Measurements from ENCODE around the gene BICDL2. TPM values are rescaled to one million over a fixed set of nuclear protein-coding genes. Genes with fewer than 3 reads are reported as not detected.

The BICDL2 gene
- polyA plus RNA-seq, 4 donors = 19.1 to 47.8 (median 33.5) TPM

DNA sequence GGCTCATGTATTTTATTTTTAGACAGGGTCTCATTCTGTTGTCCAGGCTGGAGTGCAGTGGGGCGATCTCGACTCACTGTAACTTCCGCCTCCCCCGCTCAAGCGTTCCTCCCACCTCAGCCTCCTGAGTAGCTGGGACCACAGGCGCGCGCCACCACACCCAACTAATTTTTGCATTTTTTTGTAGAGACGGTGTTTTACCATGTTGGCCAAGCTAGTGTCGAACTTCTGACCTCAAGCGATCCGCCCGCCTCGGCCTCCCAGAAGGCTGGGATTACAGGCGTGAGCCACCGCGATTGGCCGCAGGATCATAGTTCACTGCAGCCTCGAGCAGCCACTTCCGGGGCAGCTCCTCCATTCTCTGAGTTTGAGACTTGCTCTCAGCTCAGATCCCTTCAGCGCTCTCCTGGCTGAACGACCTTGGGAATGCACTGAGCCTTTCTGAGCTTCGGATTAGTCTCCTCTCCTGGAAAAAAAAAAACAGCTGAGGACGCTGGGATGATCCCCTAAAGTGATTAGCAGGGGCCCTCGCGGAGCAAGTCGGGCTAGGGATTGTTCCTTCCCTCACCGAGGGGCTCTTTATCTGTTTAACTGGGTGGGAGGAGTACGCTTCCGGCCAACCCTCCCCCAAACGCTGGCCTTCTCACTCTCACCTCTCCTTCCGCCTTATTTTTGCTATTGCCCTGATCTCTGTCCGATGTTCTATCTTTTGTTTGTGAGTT is 55.4 kb downstream of the BICDL2 start:
- DNase-seq (peak; percentile 45 to 48), FAIRE-seq (no peak)
- Histone ChIP-seq H3K36me3 (ENCODE audit: control insufficient read depth in 3 of 3, insufficient read depth in 2 of 3, low read depth in 1 of 3, low read length in 3 of 3) (peaks cover 0 to 15% (median 0%) of the 10 kb centered on the region in 3 donors), H3K4me1 (ENCODE audit: control insufficient read depth in 3 of 3, insufficient read depth in 2 of 3, low read depth in 1 of 3, low read length in 2 of 3) (peaks cover 0 to 17% (median 0%) of the 10 kb centered on the region in 3 donors), H3K27me3 (ENCODE audit: control insufficient read depth in 3 of 3, insufficient read depth in 3 of 3, low read length in 3 of 3) (peaks cover 0 to 2% (median 0%) of the 10 kb centered on the region in 3 donors), H3K9me3 (ENCODE audit: control insufficient read depth in 2 of 2, insufficient read depth in 1 of 2, low read depth in 1 of 2, low read length in 1 of 2) (no peaks in the 10 kb centered on the region), H3K4me3 (ENCODE audit: low read depth in 1 of 3, low read length in 3 of 3) (peak overlapping the region in 1 of 3 donors; percentile 90), H3K27ac (ENCODE audit: low read depth in 1 of 3, low read length in 2 of 3) (peak overlapping the region; percentile 46 to 91 (median 85))
- 49 to 61% (median 50%) methylated on average over 33 of the region's 33 CpGs for WGBS, 3 donors

DNA sequence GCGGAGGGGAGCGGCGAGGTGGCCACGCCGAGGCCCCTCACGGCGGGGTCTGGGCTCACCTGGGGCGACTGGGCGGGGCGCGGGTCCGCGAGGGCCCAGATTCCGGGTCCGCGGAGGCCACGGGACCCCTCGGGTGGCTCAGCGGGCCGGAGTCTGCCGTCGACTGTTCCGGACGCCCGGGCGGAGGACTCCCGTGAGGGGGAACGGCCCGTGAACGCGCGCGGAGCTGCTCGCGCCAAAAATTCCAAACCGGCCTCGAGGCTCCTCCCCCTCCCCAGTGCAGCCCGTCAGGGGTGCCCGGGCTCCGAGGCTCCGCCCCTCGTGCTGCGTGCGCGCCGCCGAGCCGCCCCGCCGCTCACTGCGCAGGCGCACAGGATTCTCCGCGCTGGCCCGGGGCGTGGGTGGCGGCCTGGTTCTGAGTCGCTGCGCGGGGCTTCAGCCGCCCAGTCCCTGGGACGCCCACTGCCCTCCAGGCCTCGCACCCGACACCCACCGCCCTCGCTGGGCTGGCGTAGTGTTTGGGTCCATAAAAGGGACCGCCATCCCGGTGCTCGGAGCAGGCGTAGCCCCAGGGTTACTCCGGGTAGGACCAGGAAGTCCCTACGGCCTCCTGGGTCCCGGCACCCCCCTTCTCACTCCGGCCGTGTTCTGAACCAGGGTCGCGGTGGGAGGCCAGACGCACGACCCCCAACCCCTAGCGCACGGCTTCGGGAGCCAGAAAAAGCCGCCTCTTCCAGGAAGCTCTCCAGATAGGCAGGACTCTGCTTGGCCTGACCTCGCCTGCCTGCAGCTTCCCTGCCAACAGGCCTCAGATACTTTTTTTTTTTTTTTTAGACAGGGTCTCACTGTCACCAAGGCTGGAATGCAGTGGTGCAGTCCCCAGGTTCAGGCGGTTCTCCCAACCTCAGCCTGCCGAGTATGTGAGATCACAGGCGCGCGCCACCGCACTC is 56.2 kb downstream of the BICDL2 start, which contains the start of gene PKMYT1:
Gene PKMYT1, minus strand, starts transcription at position 220 of the 950 bp plus-strand sequence. CDS start 789 bp downstream, outside the sequence.
- Histone ChIP-seq H3K36me3 (ENCODE audit: control insufficient read depth in 3 of 3, insufficient read depth in 2 of 3, low read depth in 1 of 3, low read length in 3 of 3) (peaks cover 0 to 22% (median 0%) of the 10 kb centered on the region in 3 donors), H3K4me1 (ENCODE audit: control insufficient read depth in 3 of 3, insufficient read depth in 2 of 3, low read depth in 1 of 3, low read length in 2 of 3) (peaks cover 0 to 17% (median 0%) of the 10 kb centered on the region in 3 donors), H3K27ac (ENCODE audit: low read depth in 1 of 3, low read length in 2 of 3) (peak within 1 kb of the TSS; percentile 81 to 91 (median 85)), H3K9me3 (ENCODE audit: control insufficient read depth in 2 of 2, insufficient read depth in 1 of 2, low read depth in 1 of 2, low read length in 1 of 2) (no peaks in the 10 kb centered on the region), H3K4me3 (ENCODE audit: low read depth in 1 of 3, low read length in 3 of 3) (peak within 1 kb of the TSS; percentile 42 to 90 (median 78)), H3K27me3 (ENCODE audit: control insufficient read depth in 3 of 3, insufficient read depth in 3 of 3, low read length in 3 of 3) (peaks cover 0 to 2% (median 0%) of the 10 kb centered on the region in 3 donors)
- WGBS, 3 donors = 6 to 9% (median 9%) methylated on average over 57 to 91 of the region's 91 CpGs
- DNase-seq (peak; percentile 91 to 95), FAIRE-seq (no peak)

GRCh38 chr16:2979669-2980226 is 57.0 kb downstream of the BICDL2 start:
- peaks cover 0 to 17% (median 0%) of the 10 kb centered on the region in 3 donors for H3K4me1 ChIP-seq (ENCODE audit: control insufficient read depth in 3 of 3, insufficient read depth in 2 of 3, low read depth in 1 of 3, low read length in 2 of 3)
- 2 to 7% (median 4%) methylated on average over 31 to 43 of the region's 43 CpGs for WGBS, 3 donors
- peaks cover 0 to 30% (median 0%) of the 10 kb centered on the region in 3 donors for H3K36me3 ChIP-seq (ENCODE audit: control insufficient read depth in 3 of 3, insufficient read depth in 2 of 3, low read depth in 1 of 3, low read length in 3 of 3)
- DNase-seq = no peak
- no peak for FAIRE-seq
- peak overlapping the region; percentile 42 to 90 (median 78) for H3K4me3 ChIP-seq (ENCODE audit: low read depth in 1 of 3, low read length in 3 of 3)
- no peak overlapping the region for H3K27ac ChIP-seq (ENCODE audit: low read depth in 1 of 3, low read length in 2 of 3)
- peaks cover 0 to 2% (median 0%) of the 10 kb centered on the region in 3 donors for H3K27me3 ChIP-seq (ENCODE audit: control insufficient read depth in 3 of 3, insufficient read depth in 3 of 3, low read length in 3 of 3)
- no peaks in the 10 kb centered on the region for H3K9me3 ChIP-seq (ENCODE audit: control insufficient read depth in 2 of 2, insufficient read depth in 1 of 2, low read depth in 1 of 2, low read length in 1 of 2)

Other genes starting within 250 kb of the BICDL2 start
- gene PRSS33, start 249.4 kb downstream of the BICDL2 start, polyA plus RNA-seq = under 1 TPM in 1 of 4 donors, not detected in 3; 0.03 TPM
- not detected for gene PRSS41, start 238.5 kb downstream of the BICDL2 start, polyA plus RNA-seq
- under 1 TPM in 2 of 4 donors, not detected in 2; 0.15 to 0.19 TPM for gene PRSS21, start 219.7 kb downstream of the BICDL2 start, polyA plus RNA-seq
- 10 to 100 TPM in 3 of 4 donors, 1 to 10 TPM in 1; 5.2 to 19.9 (median 15.0) TPM for gene ZG16B, start 206.6 kb downstream of the BICDL2 start, polyA plus RNA-seq
- 1 to 10 TPM in 2 of 4 donors, under 1 TPM in 2; 0.45 to 3.9 (median 1.1) TPM for gene PRSS22, start 178.8 kb downstream of the BICDL2 start, polyA plus RNA-seq
- 10 to 100 TPM in 3 of 4 donors, 1 to 10 TPM in 1; 9.1 to 30.2 (median 23.3) TPM for gene FLYWCH2, start 153.7 kb downstream of the BICDL2 start, polyA plus RNA-seq
- 10 to 100 TPM; 13.0 to 18.8 (median 14.9) TPM for gene FLYWCH1, start 125.0 kb downstream of the BICDL2 start, polyA plus RNA-seq
- gene KREMEN2, start 72.7 kb downstream of the BICDL2 start, polyA plus RNA-seq = under 1 TPM in 3 of 4 donors, not detected in 1; 0.15 to 0.54 (median 0.47) TPM
- 10 to 100 TPM in 2 of 4 donors, 1 to 10 TPM in 2; 1.4 to 19.4 (median 6.9) TPM for gene PAQR4, start 67.6 kb downstream of the BICDL2 start, polyA plus RNA-seq
- 10 to 100 TPM in 2 of 4 donors, 1 to 10 TPM in 2; 2.5 to 24.7 (median 7.0) TPM for gene PKMYT1, start 56.5 kb downstream of the BICDL2 start, polyA plus RNA-seq
- 1 to 10 TPM in 2 of 4 donors, under 1 TPM in 2; 0.76 to 2.7 (median 0.99) TPM for gene CLDN9, start 24.0 kb downstream of the BICDL2 start, polyA plus RNA-seq
- 10 to 100 TPM in 1 of 4 donors, under 1 TPM in 1, not detected in 2; 0.04 to 24.4 TPM for gene CLDN6, start 18.8 kb downstream of the BICDL2 start, polyA plus RNA-seq
- 100 to 1,000 TPM in 2 of 4 donors, 10 to 100 TPM in 2; 27.4 to 259 (median 80.2) TPM for gene TNFRSF12A, start 16.6 kb downstream of the BICDL2 start, polyA plus RNA-seq
- gene HCFC1R1, start 13.0 kb downstream of the BICDL2 start, polyA plus RNA-seq = 100 to 1,000 TPM in 1 of 4 donors, 10 to 100 TPM in 3; 51.5 to 119 (median 57.0) TPM
- 10 to 100 TPM; 35.9 to 51.4 (median 45.0) TPM for gene THOC6, start 12.9 kb downstream of the BICDL2 start, polyA plus RNA-seq
- gene MMP25, start 9.6 kb upstream of the BICDL2 start, polyA plus RNA-seq = 1 to 10 TPM in 1 of 4 donors, under 1 TPM in 3; 0.54 to 3.4 (median 0.78) TPM
- gene IL32, start 28.7 kb upstream of the BICDL2 start, polyA plus RNA-seq = 1,000 to 10,000 TPM in 1 of 4 donors, 100 to 1,000 TPM in 3; 127 to 1,061 (median 507) TPM
- gene ZSCAN10, start 62.4 kb upstream of the BICDL2 start, polyA plus RNA-seq = under 1 TPM in 2 of 4 donors, not detected in 2; 0.03 to 0.46 TPM
- gene ZNF205, start 75.6 kb upstream of the BICDL2 start, polyA plus RNA-seq = 10 to 100 TPM; 12.7 to 17.7 (median 16.2) TPM
- 10 to 100 TPM; 10.8 to 12.8 (median 11.8) TPM for gene ZNF213, start 98.1 kb upstream of the BICDL2 start, polyA plus RNA-seq
- not detected for gene OR1F1, start 151.3 kb upstream of the BICDL2 start, polyA plus RNA-seq
- gene ZNF200, start 198.2 kb upstream of the BICDL2 start, polyA plus RNA-seq = 10 to 100 TPM in 1 of 4 donors, 1 to 10 TPM in 3; 3.8 to 10.1 (median 4.8) TPM
- gene MEFV, start 219.7 kb upstream of the BICDL2 start, polyA plus RNA-seq = under 1 TPM in 2 of 4 donors, not detected in 2; 0.49 to 0.58 TPM
- 10 to 100 TPM; 11.0 to 45.3 (median 14.2) TPM for gene ZNF263, start 246.5 kb upstream of the BICDL2 start, polyA plus RNA-seq

Data from small intestine (tissue), 7 donors.